ENCODE measurements around the gene HCFC2.

- TF ChIP-seq CTCF (IDR thresholded peaks at IDR 0.05) (no peak), POLR2A (IDR thresholded peaks at IDR 0.05) (no peak)
Measured at GRCh38 chr12:104049278-104049902, 14.9 kb upstream of the HCFC2 start.
